Tibial nerve (tissue), 4 donors: ENCODE measurements around the gene RPS6KA5. TPM values are rescaled to one million over a fixed set of nuclear protein-coding genes. Genes with fewer than 3 reads are reported as not detected.

ENCODE experiments used
- DNase-seq, 2 donors: peaks; one replicate each; pipeline ENCODE4 v3.0.0-alpha.2; 2019; ENCODE audit warnings: low spot score in 2 of 2
- H3K27ac ChIP-seq, 4 donors: fragments of 200-600 bp; sonication (generic) in 3 of 4; one replicate each; pipeline ENCODE4 v1.5.1; 2017 to 2019; ENCODE audit warnings: mild to moderate bottlenecking in 1 of 4
- H3K27me3 ChIP-seq, 2 donors: fragments of 200-600 bp; sonication (generic) in 1 of 2; one replicate each; pipeline versions ENCODE4 v1.5.1 to v1.6.0; 2017 to 2019
- H3K36me3 ChIP-seq, 3 donors: fragments of 200-600 bp; sonication (generic); one replicate each; pipeline ENCODE4 v1.5.1; 2018 to 2019
- H3K4me1 ChIP-seq, 4 donors: fragments of 200-600 bp; sonication (generic) in 3 of 4; one replicate each; pipeline ENCODE4 v1.5.1; 2017 to 2019
- H3K4me3 ChIP-seq, 4 donors: fragments of 200-600 bp; sonication (generic) in 3 of 4; one replicate each; pipeline ENCODE4 v1.5.1; 2017 to 2019; ENCODE audit warnings: mild to moderate bottlenecking in 1 of 4, moderate library complexity in 1 of 4
- H3K9me3 ChIP-seq, 4 donors: fragments of 200-600 bp; sonication (generic) in 3 of 4; one replicate each; pipeline ENCODE4 v1.5.1; 2017 to 2019
- CTCF ChIP-seq, 5 experiments: fragments of 200-600 bp in 3 of 5; fragments of 450-650 bp in 2 of 5; sonication (generic) in 3 of 5; IDR thresholded peaks; one replicate each; pipeline ENCODE4 v1.5.1; 2016 to 2019; ENCODE audit warnings: antibody characterized with exemption in 5 of 5, mild to moderate bottlenecking in 3 of 5, moderate library complexity in 2 of 5
- EP300 ChIP-seq, 2 donors: sonication (generic); formaldehyde crosslinking; IDR thresholded peaks; one replicate each; pipeline ENCODE4 v1.6.1; 2017; ENCODE audit warnings: antibody characterized with exemption in 2 of 2, mild to moderate bottlenecking in 1 of 2
- POLR2A ChIP-seq, 2 donors: fragments of 450-650 bp; IDR thresholded peaks; one replicate each; pipeline ENCODE4 v1.6.1; 2017; ENCODE audit warnings: antibody characterized with exemption in 2 of 2, mild to moderate bottlenecking in 2 of 2, moderate library complexity in 2 of 2
- WGBS, 2 donors: methylation state at CpG; one replicate each; pipeline ENCODE4 v1.1.5; 2018; 5-methylcytosine and 5-hydroxymethylcytosine counted together
- total RNA-seq, 4 donors: library from RNA; depleted of rRNA; stranded (reverse); fragments of >200 nt; gene quantifications; one replicate each; pipeline ENCODE4 v1.1.0, GENCODE V29; 2016

RPS6KA5 gene
- total RNA-seq, 4 donors from 2014 or later: 8.4 to 12.7 (median 10.1) TPM

DNA sequence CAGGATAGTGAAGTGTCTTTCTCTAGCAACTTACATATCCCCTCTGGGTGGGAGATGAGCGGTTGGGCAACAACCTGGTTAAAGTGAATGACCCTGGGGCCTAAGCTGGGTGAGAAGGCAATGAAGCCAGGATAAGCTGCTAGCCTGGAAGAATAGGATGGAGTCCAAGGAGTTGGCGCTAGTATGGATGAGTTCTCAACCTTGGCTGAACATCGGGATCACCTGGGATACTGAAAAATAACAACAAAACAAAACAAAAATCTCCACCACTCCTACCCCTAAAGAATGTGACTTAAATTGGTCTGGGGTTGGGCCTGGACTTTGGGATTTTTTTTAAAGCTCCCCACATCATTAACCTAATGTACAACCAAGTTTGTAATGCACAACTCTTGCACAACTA lies 4.8 kb upstream of the RPS6KA5 start:
- DNase-seq: no peak
- TF ChIP-seq EP300 (IDR thresholded peaks at IDR 0.05) (peak in 1 of 2 donors; percentile 24), POLR2A (IDR thresholded peaks at IDR 0.05) (no peak), CTCF (IDR thresholded peaks at IDR 0.05) (no peak)
- no peak overlapping the region for H3K4me3 ChIP-seq
- WGBS, 2 donors: 69 to 76% methylated on average over 3 of the region's 3 CpGs
- H3K36me3 ChIP-seq: no peaks in the 10 kb centered on the region
- H3K27me3 ChIP-seq: no peaks in the 10 kb centered on the region
- no peaks in the 10 kb centered on the region for H3K9me3 ChIP-seq
- H3K27ac ChIP-seq: peak overlapping the region in 1 of 4 donors; percentile 74
- peaks cover 0 to 16% (median 2%) of the 10 kb centered on the region in 4 donors for H3K4me1 ChIP-seq

- peaks cover 0 to 29% (median 5%) of the 10 kb centered on the region in 4 donors for H3K4me1 ChIP-seq
- H3K4me3 ChIP-seq: no peak overlapping the region
- no peaks in the 10 kb centered on the region for H3K36me3 ChIP-seq
- peak overlapping the region in 2 of 4 donors; percentile 1 to 27 for H3K27ac ChIP-seq
- H3K9me3 ChIP-seq: no peaks in the 10 kb centered on the region
- DNase-seq: no peak
- no peaks in the 10 kb centered on the region for H3K27me3 ChIP-seq
- no peak for TF ChIP-seq EP300 (IDR thresholded peaks at IDR 0.05)
- no peak for TF ChIP-seq CTCF (IDR thresholded peaks at IDR 0.05)
- no peak for TF ChIP-seq POLR2A (IDR thresholded peaks at IDR 0.05)
These were observed 2.7 kb upstream of the RPS6KA5 start for GRCh38 chr14:91063119-91063518.

GRCh38 chr14:91062600-91062999 lies 2.2 kb upstream of the RPS6KA5 start:
- H3K4me3 ChIP-seq: no peak overlapping the region
- WGBS, 2 donors: 64 to 88% methylated on average over 2 of the region's 2 CpGs
- no peak for DNase-seq
- TF ChIP-seq EP300 (IDR thresholded peaks at IDR 0.05) (no peak), CTCF (IDR thresholded peaks at IDR 0.05) (no peak), POLR2A (IDR thresholded peaks at IDR 0.05) (no peak)
- H3K4me1 ChIP-seq: peaks cover 0 to 34% (median 5%) of the 10 kb centered on the region in 4 donors
- H3K9me3 ChIP-seq: no peaks in the 10 kb centered on the region
- no peaks in the 10 kb centered on the region for H3K36me3 ChIP-seq
- no peaks in the 10 kb centered on the region for H3K27me3 ChIP-seq
- no peak overlapping the region for H3K27ac ChIP-seq

- H3K27ac ChIP-seq: peak overlapping the region; percentile 28 to 89 (median 64)
- no peaks in the 10 kb centered on the region for H3K9me3 ChIP-seq
- no peak for DNase-seq
- H3K4me3 ChIP-seq: peak overlapping the region; percentile 23 to 97 (median 44)
- H3K36me3 ChIP-seq: no peaks in the 10 kb centered on the region
- H3K27me3 ChIP-seq: no peaks in the 10 kb centered on the region
- H3K4me1 ChIP-seq: peaks cover 0 to 36% (median 5%) of the 10 kb centered on the region in 4 donors
- 1 to 2% methylated on average over 26 of the region's 26 CpGs for WGBS, 2 donors
- TF ChIP-seq EP300 (IDR thresholded peaks at IDR 0.05): peak in 1 of 2 donors; percentile 3
- TF ChIP-seq POLR2A (IDR thresholded peaks at IDR 0.05): peak in 1 of 2 donors; percentile 55
- no peak for TF ChIP-seq CTCF (IDR thresholded peaks at IDR 0.05)
These were observed 831 bp upstream of the RPS6KA5 start for GRCh38 chr14:91061056-91061887.
